Activated T-cell treated with anti-CD3 and anti-CD28 coated beads for 4 hours (primary cell): ENCODE measurements around the gene STX8.

Experiments used
- DNase-seq: peaks from one replicate; pipeline ENCODE4 v3.0.0-alpha.2; 2020

STX8 gene

GRCh38 chr17:9256751-9257629, 318.6 kb downstream of the STX8 start:
- DNase-seq: no peak

GRCh38 chr17:9256361-9256750, 319.3 kb downstream of the STX8 start:
- no peak for DNase-seq

DNA sequence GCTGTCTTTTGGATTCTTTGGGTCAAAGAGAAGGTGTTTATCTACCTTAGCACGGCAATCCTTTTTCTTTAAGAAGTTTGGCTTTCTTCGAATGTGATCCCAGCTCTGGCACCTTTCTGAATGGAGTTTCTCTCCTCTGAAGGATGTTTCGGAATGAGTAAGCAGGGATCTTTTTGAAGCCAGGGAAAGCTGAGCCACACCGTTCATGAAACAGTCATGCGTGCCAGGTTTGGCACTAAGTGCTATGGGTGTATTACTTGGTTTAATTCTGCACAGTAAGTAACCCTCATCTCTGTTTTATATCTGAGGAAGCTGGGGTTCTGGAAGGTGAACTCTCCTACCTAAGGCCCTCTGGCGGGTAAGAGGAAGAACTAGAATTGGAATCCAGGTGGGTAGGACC, 319.8 kb downstream of the STX8 start:
- no peak for DNase-seq

GRCh38 chr17:9254841-9255240, 320.8 kb downstream of the STX8 start:
- no peak for DNase-seq

DNA sequence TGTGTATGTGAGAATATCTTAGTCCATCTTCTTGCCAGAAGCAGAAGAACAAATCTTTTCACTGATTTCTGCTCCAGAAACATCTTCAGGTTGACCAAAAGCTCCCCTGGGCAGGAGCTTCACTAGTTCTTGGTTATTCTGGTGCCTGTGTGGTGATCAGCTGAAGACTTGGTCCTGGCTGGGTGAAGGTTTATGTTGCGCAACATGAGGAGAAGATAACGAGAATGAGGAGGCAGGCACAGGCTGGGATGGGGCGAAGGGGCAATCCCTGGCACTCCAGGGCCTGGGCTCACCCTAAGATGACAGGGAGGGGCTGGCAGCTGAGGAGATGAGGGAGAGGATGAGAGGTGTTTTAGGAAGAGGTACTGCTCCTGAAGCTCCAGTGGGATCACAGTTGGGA, 322.3 kb downstream of the STX8 start:
- no peak for DNase-seq

DNA sequence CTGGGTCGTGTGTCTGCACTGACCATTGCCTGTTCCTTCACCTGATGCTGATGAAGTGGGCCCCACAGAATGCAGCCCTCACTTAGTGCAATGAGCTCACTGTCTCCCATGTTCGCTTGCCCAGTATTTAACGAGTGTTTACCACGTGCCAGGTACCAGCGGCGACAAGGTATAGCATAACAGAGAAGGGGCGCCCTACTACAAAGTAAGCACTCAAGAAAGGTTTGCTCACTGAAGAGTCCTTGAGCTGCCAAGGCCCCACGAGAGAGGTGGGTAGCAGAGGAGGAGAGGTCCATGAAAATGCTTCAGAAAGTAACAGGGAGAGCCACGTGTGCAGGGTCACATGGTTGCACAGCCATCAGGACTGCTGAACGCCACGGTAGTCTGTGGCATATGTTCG, 324.3 kb downstream of the STX8 start:
- no peak for DNase-seq

- DNase-seq: no peak
These were observed 326.2 kb downstream of the STX8 start for GRCh38 chr17:9249245-9249953.

- DNase-seq: no peak
These were observed 328.1 kb downstream of the STX8 start for GRCh38 chr17:9247401-9247938.

DNA sequence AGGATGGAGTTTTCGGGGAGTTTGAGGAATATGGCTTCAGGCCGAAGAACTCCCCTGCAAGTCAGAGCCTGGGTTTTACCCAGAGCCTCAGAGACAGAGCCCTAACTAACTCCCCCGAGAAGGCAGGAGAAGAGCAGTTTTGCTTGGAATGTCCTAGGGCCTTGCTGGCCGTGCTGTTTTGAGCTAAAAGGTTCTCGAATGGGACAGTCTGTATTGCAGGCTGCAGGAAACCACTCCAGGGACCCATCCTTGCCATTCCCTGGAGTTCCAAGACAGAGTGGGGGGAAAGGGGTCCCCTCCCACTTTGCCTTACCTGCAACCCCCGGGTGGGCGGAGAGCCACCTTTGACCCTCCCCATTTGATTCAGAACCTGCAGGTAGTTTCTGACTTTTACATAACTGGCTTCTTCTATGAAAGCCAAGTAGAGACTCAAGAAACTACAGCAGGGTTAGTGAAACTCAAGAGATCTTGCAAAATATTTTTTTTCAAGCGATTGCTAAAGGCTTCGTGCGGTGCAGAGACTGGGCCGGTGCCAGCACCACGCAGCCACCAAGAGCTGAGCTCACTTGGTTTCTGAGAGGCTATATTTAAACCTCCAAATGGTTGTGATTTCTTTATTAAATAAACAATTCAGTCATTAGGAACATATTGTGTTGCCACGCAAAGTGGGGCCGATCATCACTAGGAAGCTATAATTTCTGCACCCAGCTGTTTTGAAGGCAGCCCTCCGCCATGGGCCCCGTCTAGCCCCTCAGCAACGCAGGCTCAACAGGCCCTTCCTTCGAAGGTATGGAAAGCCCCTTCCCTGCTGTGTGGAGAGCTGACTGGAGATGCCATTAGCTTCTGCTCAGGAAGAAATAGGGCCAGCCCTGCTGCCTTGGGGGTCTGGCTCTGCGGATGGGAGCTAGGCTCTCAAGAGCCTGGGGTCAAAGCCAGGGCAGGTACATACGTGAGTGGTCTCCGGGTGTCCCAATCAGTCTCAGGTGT, 331.3 kb downstream of the STX8 start:
- no peak for DNase-seq

GRCh38 chr17:9242983-9243382, 332.6 kb downstream of the STX8 start:
- no peak for DNase-seq

GRCh38 chr17:9242497-9242881, 333.1 kb downstream of the STX8 start:
- DNase-seq: no peak

- DNase-seq: no peak
These were observed 333.7 kb downstream of the STX8 start for GRCh38 chr17:9241774-9242496.

DNA sequence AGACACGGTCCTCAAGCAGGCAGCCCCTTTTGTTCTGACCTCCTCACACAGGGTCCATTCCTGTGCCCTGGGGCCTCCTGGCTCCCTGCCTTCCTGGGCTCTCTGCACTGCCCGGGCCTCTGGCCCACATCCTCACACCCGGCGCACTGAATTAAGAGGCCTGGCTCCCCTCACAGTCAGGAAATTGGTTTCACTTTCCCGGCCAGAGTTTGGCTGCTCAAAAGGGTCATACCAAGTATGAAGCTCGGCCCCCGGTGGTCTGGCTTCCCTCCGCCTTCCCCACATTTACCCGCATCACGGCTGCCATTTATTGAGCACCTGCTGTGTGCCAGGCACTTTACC, 334.3 kb downstream of the STX8 start:
- no peak for DNase-seq

- no peak for DNase-seq
These were observed 334.8 kb downstream of the STX8 start for GRCh38 chr17:9240659-9241370.

- peak; percentile 49 for DNase-seq
These were observed 335.6 kb downstream of the STX8 start for GRCh38 chr17:9239793-9240658.

DNA sequence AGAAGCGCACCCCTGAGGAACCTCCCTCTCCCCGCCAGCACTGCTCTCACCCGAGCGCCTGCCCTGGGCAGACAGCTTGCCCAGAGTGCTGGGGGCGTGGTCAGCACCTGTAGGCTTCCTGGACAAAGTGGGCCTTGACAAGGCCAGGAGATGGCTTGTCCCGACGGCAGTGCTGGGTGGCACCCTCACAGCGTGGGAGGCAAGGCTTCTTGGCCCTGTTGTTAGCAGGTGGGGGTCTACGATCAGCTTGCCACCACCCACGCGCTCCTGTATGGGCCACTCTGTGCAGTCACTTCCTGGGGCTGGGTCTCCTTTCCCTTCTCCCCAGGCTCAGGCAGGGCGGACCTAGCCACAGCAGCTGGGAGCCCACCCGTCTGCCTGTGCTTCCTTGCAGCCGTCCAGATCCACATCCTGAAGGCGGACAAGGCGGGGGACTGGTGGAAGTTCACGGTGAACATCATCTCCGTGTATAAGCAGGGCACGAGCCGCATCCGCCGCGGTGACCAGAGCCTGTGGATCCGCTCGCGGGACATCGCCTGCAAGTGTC, 336.3 kb downstream of the STX8 start:
- DNase-seq: no peak

DNA sequence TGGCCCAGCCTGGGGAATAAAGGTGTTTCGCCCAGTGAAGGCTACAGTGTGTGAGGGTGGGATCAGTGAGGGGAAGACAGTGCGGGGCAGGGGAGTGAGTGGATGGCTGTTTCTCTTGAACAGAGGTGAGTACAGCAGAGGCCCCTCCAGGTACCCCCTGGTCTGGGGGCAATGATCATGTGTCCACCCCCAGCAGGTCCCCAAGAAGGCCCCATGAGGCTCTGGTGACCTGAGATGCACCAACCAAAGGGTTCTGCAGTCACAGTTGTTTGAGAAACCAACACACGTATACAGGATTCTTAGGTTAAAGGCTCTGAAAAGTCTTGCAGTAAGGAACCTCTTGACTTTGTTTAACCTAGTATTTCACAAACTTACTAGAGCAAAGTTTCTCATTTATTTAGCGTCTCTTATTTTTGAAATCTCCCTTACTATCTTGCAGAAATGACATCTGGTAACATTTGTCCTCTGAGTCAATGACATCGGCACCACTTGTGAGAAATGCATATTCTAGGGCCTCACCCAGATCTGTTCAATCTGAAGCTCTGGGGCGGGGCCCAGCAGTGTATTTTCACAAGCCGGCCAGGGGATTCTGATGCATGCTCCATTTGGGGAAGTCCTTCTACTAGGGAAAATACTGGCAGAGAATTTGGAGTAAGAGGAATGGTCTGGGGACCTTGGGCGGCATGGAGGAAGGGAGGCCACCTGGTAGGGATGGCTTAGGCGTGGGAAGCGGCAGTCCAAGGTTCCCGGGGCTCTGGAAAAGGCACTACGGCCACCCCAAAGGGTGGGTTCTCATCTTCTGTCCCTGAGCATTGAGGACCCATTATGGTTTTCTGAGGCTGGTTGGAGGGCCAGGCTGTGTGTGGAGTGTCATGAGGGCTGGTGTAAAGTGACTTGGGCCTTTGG, 337.0 kb downstream of the STX8 start:
- no peak for DNase-seq

GRCh38 chr17:9237661-9238301, 337.8 kb downstream of the STX8 start:
- no peak for DNase-seq

- no peak for DNase-seq
These were observed 338.6 kb downstream of the STX8 start for GRCh38 chr17:9237053-9237410.
